Spleen (tissue), 11 donors: Measurements from ENCODE around the gene MINDY4. TPM values are rescaled to one million over a fixed set of nuclear protein-coding genes. Genes with fewer than 3 reads are reported as not detected.

Experiments
- DNase-seq: peaks from one replicate; pipeline ENCODE4 v3.0.0-alpha.2; 2020
- H3K27ac ChIP-seq, 8 donors: fragments of 200-600 bp; sonication (generic) in 7 of 8; 1 replicate in 4 of 8; 2 replicates in 4 of 8; pipeline versions ENCODE4 v1.5.0 to v1.8.0; 2016 to 2021; ENCODE audit warnings: inconsistent platforms in 4 of 8, mild to moderate bottlenecking in 4 of 8, moderate library complexity in 1 of 8
- H3K27me3 ChIP-seq, 7 donors: fragments of 200-600 bp; sonication (generic) in 6 of 7; replicated peaks in 1 of 7; 1 replicate in 4 of 7; 2 replicates in 3 of 7; pipeline versions ENCODE4 v1.5.0 to v1.8.0; 2016 to 2021; ENCODE audit warnings: inconsistent platforms in 3 of 7, mild to moderate bottlenecking in 1 of 7
- H3K36me3 ChIP-seq, 6 donors: fragments of 200-600 bp; sonication (generic) in 5 of 6; 1 replicate in 4 of 6; 2 replicates in 2 of 6; pipeline versions ENCODE4 v1.5.0 to v1.8.0; 2016 to 2021; ENCODE audit warnings: inconsistent platforms in 2 of 6
- H3K4me1 ChIP-seq, 6 donors: fragments of 200-600 bp; sonication (generic) in 5 of 6; 1 replicate in 3 of 6; 2 replicates in 3 of 6; pipeline versions ENCODE4 v1.5.0 to v1.8.0; 2016 to 2021; ENCODE audit warnings: inconsistent platforms in 3 of 6
- H3K4me3 ChIP-seq, 8 donors: fragments of 200-600 bp; sonication (generic) in 7 of 8; 1 replicate in 4 of 8; 2 replicates in 4 of 8; pipeline versions ENCODE4 v1.5.0 to v1.8.0; 2016 to 2021; ENCODE audit warnings: inconsistent platforms in 4 of 8, mild to moderate bottlenecking in 4 of 8, moderate library complexity in 2 of 8
- H3K9me3 ChIP-seq, 8 donors: fragments of 200-600 bp; sonication (generic) in 7 of 8; 1 replicate in 4 of 8; 2 replicates in 4 of 8; pipeline versions ENCODE4 v1.5.0 to v1.8.0; 2016 to 2021; ENCODE audit warnings: inconsistent platforms in 4 of 8
- POLR2A ChIP-seq, 3 donors: fragments of 450-650 bp; IDR thresholded peaks; one replicate each; pipeline ENCODE4 v1.5.1; 2017; ENCODE audit warnings: antibody characterized with exemption in 3 of 3, mild to moderate bottlenecking in 1 of 3
- POLR2AphosphoS5 ChIP-seq, 3 donors: sonication (generic); formaldehyde crosslinking; IDR thresholded peaks; one replicate each; pipeline ENCODE4 v1.5.1; 2017; ENCODE audit warnings: antibody characterized with exemption in 3 of 3
- WGBS, 5 donors: extraction: QIAGEN DNeasy Blood & Tissue Kit in 3 of 5; methylation state at CpG; one replicate each; pipeline versions ENCODE4 v1.1.5 to v1.1.7; 2013 to 2018; 5-methylcytosine and 5-hydroxymethylcytosine counted together
- intact Hi-C: fragments of 100-400 bp; cut with DNase I; formaldehyde crosslinking; loops from one replicate; pipeline ENCODE4 v1.15.0; 2023; ENCODE audit warnings: low total_unique reads
- polyA plus RNA-seq, 3 donors: library from polyadenylated mRNA; stranded (reverse); fragments of 200-250 nt; gene quantifications; one replicate each; pipeline ENCODE4 v1.2.1, GENCODE V29; 2013
- total RNA-seq, 7 donors: library from RNA; depleted of rRNA in 3 of 7; stranded (reverse); fragments of >200 nt in 3 of 7; fragmentation: NEBNext Ultra II Directional in 4 of 7; extraction: Animal tissue kit (Norgen Biotek cat#: 25700) in 4 of 7; gene quantifications; one replicate each; pipeline versions ENCODE4 v1.1.0 to v1.2.1, GENCODE V29; 2016 to 2021
- TF ChIP-seq, protein P1 (sequence below), 11 experiments: fragments of 200-600 bp in 7 of 11; fragments of 450-650 bp in 4 of 11; sonication (generic) in 4 of 11; IDR thresholded peaks in 8 of 11; conservative IDR thresholded peaks in 3 of 11; 1 replicate in 7 of 11; 2 replicates in 4 of 11; pipeline versions ENCODE4 v1.4.0 to v1.8.0; 2016 to 2021; ENCODE audit warnings: antibody characterized with exemption in 11 of 11, inconsistent platforms in 4 of 11, mild to moderate bottlenecking in 1 of 11
- donor health status: healthy with polysubstance abuse.
- donor health status: DM: no; HTN: no; CAD: no; lungs with moderate emphysema.
- donor health status: DM: no; HTN: no; CAD: no.
- donor health status: Bipolar disorder and iron deficiency.
- donor health status: healthy.
- donor health status: DM: no; HTN: no; CAD: no.
- donor health status: DM: yes; HTN: yes; CAD: no.

Gene MINDY4
- total and polyA plus RNA-seq, 10 donors: 0.63 to 7.0 (median 3.0) TPM

DNA sequence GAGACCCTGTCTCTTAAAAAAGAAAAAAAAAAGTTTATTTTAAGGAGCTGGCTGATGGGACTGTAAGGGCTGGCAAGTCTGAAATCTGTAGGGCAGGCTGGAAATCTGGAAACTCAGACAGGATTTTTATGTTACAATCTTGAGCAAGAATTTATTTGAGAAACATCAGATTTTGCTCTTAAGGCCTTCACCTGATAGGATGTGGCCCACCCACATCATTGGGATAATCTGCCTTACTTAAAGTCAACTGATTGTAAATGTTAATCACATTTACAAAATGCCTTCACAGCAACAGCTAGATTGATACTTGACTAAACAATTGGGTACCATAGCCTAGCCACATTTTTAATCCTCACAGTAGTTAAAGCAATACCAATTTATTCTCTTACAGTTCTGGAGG, 11.5 kb downstream of the MINDY4 start:
- Histone ChIP-seq H3K27me3 (no peaks in the 10 kb centered on the region), H3K4me3 (no peak overlapping the region), H3K4me1 (no peaks in the 10 kb centered on the region), H3K36me3 (peaks cover 0 to 54% (median 0%) of the 10 kb centered on the region in 6 donors), H3K9me3 (no peaks in the 10 kb centered on the region), H3K27ac (no peak overlapping the region)
- DNase-seq: no peak
- intact Hi-C loops: no loop called here
- TF ChIP-seq POLR2AphosphoS5 (IDR thresholded peaks at IDR 0.05): no peak
- TF ChIP-seq, protein P1, sequence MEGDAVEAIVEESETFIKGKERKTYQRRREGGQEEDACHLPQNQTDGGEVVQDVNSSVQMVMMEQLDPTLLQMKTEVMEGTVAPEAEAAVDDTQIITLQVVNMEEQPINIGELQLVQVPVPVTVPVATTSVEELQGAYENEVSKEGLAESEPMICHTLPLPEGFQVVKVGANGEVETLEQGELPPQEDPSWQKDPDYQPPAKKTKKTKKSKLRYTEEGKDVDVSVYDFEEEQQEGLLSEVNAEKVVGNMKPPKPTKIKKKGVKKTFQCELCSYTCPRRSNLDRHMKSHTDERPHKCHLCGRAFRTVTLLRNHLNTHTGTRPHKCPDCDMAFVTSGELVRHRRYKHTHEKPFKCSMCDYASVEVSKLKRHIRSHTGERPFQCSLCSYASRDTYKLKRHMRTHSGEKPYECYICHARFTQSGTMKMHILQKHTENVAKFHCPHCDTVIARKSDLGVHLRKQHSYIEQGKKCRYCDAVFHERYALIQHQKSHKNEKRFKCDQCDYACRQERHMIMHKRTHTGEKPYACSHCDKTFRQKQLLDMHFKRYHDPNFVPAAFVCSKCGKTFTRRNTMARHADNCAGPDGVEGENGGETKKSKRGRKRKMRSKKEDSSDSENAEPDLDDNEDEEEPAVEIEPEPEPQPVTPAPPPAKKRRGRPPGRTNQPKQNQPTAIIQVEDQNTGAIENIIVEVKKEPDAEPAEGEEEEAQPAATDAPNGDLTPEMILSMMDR (IDR thresholded peaks at IDR 0.05 in 8 of 11, conservative IDR thresholded peaks at IDR 0.05 in 3 of 11): no peak

DNA sequence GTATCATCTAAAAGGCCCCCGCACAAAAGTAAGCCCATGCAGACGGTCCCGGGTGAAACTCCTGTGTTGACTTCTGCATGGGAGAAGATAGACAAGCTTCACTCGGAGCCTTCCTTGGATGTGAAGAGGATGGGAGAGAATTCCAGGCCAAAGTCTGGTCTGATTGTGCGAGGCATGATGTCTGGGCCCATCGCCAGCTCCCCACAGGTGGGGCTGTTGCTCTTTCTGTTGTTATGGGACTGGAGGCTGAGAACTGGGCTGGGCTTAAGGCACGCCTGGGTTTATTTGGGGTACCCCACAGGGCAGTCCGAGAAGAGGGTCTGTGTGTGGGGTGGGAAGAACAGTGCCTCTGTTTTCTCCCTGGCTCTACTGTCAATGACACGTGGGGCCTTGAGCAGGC, 14.6 kb downstream of the MINDY4 start:
- Histone ChIP-seq H3K9me3 (no peaks in the 10 kb centered on the region), H3K27me3 (no peaks in the 10 kb centered on the region), H3K27ac (no peak overlapping the region), H3K4me3 (no peak overlapping the region), H3K36me3 (peaks cover 0 to 43% (median 0%) of the 10 kb centered on the region in 6 donors), H3K4me1 (no peaks in the 10 kb centered on the region)
- TF ChIP-seq POLR2A (IDR thresholded peaks at IDR 0.05) (no peak), POLR2AphosphoS5 (IDR thresholded peaks at IDR 0.05) (no peak)
- TF ChIP-seq, protein P1 (IDR thresholded peaks at IDR 0.05 in 8 of 11, conservative IDR thresholded peaks at IDR 0.05 in 3 of 11): no peak
- no peak for DNase-seq
- 94 to 97% (median 96%) methylated on average over 8 to 9 of the region's 9 CpGs for WGBS, 5 donors
- intact Hi-C loops: no loop called here

DNA sequence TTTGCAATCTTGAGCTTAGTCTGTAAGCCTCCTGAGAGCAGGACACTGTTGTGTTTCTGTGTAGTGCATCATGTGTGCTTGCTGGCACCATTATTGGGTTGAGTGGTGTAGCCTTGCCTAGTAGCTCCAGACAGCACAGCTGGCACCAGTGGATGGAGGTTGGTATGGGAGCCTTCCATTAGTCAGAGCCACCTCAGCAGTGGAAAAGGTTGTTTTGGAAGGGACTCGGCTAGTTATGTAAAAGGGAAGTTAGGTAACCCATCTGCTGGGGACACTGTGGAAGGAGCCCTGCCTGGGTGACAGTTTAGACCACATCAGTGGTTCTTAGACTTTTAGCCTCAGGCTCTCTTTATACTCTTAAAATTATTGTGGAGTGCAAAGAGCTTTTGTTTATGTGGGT, 16.3 kb downstream of the MINDY4 start:
- Histone ChIP-seq H3K27me3 (no peaks in the 10 kb centered on the region), H3K27ac (no peak overlapping the region), H3K36me3 (peaks cover 0 to 48% (median 3%) of the 10 kb centered on the region in 6 donors), H3K4me1 (no peaks in the 10 kb centered on the region), H3K9me3 (no peaks in the 10 kb centered on the region), H3K4me3 (no peak overlapping the region)
- intact Hi-C loops: no loop called here
- 24 to 57% (median 44%) methylated on average over 1 of the region's 1 CpG for WGBS, 5 donors
- no peak for DNase-seq
- TF ChIP-seq, protein P1 (IDR thresholded peaks at IDR 0.05 in 8 of 11, conservative IDR thresholded peaks at IDR 0.05 in 3 of 11): no peak
- TF ChIP-seq POLR2AphosphoS5 (IDR thresholded peaks at IDR 0.05) (no peak), POLR2A (IDR thresholded peaks at IDR 0.05) (no peak)

DNA sequence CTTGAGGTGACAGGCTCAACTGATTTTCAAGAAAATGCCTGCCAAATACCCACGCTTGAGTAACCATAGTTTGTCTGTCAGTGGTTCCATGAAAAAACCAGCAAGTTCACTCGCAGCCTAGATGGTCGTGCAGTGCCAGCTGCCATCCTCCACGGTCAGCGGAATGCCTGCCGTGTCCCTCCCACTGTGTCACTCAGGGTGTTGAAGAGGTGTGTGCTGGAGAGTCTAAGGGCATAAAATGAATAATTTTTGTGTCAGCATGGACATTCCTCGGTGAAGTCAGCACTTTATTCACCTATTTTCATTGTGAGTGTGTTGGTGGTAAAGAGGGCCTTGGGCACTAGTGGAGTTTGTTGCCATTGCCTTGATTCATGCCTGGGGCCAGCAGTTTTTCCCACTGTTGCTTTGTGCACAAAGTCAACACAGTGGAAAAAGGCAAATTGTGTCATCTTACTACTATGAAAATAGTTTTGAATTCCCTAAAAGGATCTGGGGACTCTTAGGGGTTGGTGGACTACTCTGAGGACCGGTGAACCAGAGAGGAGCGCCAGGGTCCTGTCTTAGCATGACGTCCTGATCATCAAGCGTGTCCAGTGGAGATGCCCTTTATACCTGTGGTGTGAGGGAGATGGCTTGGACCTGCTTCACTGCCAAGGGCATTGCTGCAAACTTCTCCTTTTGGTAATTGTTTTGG, 17.6 kb downstream of the MINDY4 start:
- intact Hi-C loops: no loop called here

More for the DNA sequence above, 17.6 kb downstream of the MINDY4 start:
- H3K27me3 ChIP-seq: no peaks in the 10 kb centered on the region
- H3K27ac ChIP-seq: no peak overlapping the region
- peaks cover 0 to 41% (median 3%) of the 10 kb centered on the region in 6 donors for H3K36me3 ChIP-seq
- H3K4me3 ChIP-seq: no peak overlapping the region
- H3K9me3 ChIP-seq: no peaks in the 10 kb centered on the region
- no peak for DNase-seq
- 64 to 89% (median 72%) methylated on average over 11 of the region's 11 CpGs for WGBS, 5 donors
- no peaks in the 10 kb centered on the region for H3K4me1 ChIP-seq
- TF ChIP-seq, protein P1 (IDR thresholded peaks at IDR 0.05 in 8 of 11, conservative IDR thresholded peaks at IDR 0.05 in 3 of 11): no peak
- no peak for TF ChIP-seq POLR2AphosphoS5 (IDR thresholded peaks at IDR 0.05)
- no peak for TF ChIP-seq POLR2A (IDR thresholded peaks at IDR 0.05)
